ENCODE data around the gene SDCCAG8. TPM values are rescaled to one million over a fixed set of nuclear protein-coding genes. Genes with fewer than 3 reads are reported as not detected.

The SDCCAG8 gene
- total RNA-seq, 1 donor from 2014 or later, result 92.7 TPM

GRCh38 chr1:243428084-243428483 lies 172.2 kb downstream of the SDCCAG8 start:
- Histone ChIP-seq H3K4me1 (no peaks in the 10 kb centered on the region), H3K9me3 (no peaks in the 10 kb centered on the region), H3K36me3 (peaks cover 38% of the 10 kb centered on the region), H3K4me3 (no peak overlapping the region), H3K27me3 (ENCODE audit: low read depth) (no peaks in the 10 kb centered on the region), H3K27ac (no peak overlapping the region)
- ATAC-seq, result no peak
- TF ChIP-seq CTCF (IDR thresholded peaks at IDR 0.05), result no peak
- DNase-seq, result no peak
- intact Hi-C loops (cut with DNase I), result no loop called here

GRCh38 chr1:243428617-243429342 lies 172.9 kb downstream of the SDCCAG8 start:
- no peak overlapping the region for H3K27ac ChIP-seq
- ATAC-seq (no peak), DNase-seq (no peak)
- no peak for TF ChIP-seq CTCF (IDR thresholded peaks at IDR 0.05)
- intact Hi-C loops (cut with DNase I), result no loop called here
- no peaks in the 10 kb centered on the region for H3K27me3 ChIP-seq (ENCODE audit: low read depth)
- no peaks in the 10 kb centered on the region for H3K9me3 ChIP-seq
- H3K36me3 ChIP-seq, result peaks cover 38% of the 10 kb centered on the region
- no peaks in the 10 kb centered on the region for H3K4me1 ChIP-seq
- H3K4me3 ChIP-seq, result no peak overlapping the region

GRCh38 chr1:243431591-243431990 lies 175.8 kb downstream of the SDCCAG8 start:
- no peak for TF ChIP-seq CTCF (IDR thresholded peaks at IDR 0.05)
- ATAC-seq (no peak), DNase-seq (no peak)
- Histone ChIP-seq H3K27ac (no peak overlapping the region), H3K9me3 (no peaks in the 10 kb centered on the region), H3K4me1 (no peaks in the 10 kb centered on the region), H3K4me3 (no peak overlapping the region), H3K36me3 (peaks cover 33% of the 10 kb centered on the region), H3K27me3 (ENCODE audit: low read depth) (no peaks in the 10 kb centered on the region)
- intact Hi-C loops (cut with DNase I), result no loop called here

GRCh38 chr1:243432136-243432535 lies 176.3 kb downstream of the SDCCAG8 start:
- Histone ChIP-seq H3K27ac (no peak overlapping the region), H3K4me3 (no peak overlapping the region), H3K27me3 (ENCODE audit: low read depth) (no peaks in the 10 kb centered on the region), H3K9me3 (no peaks in the 10 kb centered on the region), H3K36me3 (peaks cover 28% of the 10 kb centered on the region), H3K4me1 (no peaks in the 10 kb centered on the region)
- no peak for ATAC-seq
- intact Hi-C loops (cut with DNase I), result no loop called here
- no peak for DNase-seq
- no peak for TF ChIP-seq CTCF (IDR thresholded peaks at IDR 0.05)

- Histone ChIP-seq H3K4me3 (no peak overlapping the region), H3K9me3 (no peaks in the 10 kb centered on the region), H3K4me1 (no peaks in the 10 kb centered on the region), H3K27me3 (ENCODE audit: low read depth) (no peaks in the 10 kb centered on the region), H3K27ac (no peak overlapping the region), H3K36me3 (peaks cover 10% of the 10 kb centered on the region)
- DNase-seq, result no peak
- TF ChIP-seq CTCF (IDR thresholded peaks at IDR 0.05), result no peak
- no peak for ATAC-seq
- intact Hi-C loops (cut with DNase I), result no loop called here
Measured at GRCh38 chr1:243433737-243434370, 178.0 kb downstream of the SDCCAG8 start.
